Fibroblast of skin of abdomen (primary cell): ENCODE results near the gene HBP1.
"Not testable (repeated sequence)": the region's sequence is repeated elsewhere in the genome, so short reads cannot be mapped to it uniquely, and the experiment has no call there.

ENCODE experiments used
- DNase-seq: peaks from one replicate; pipeline ENCODE4 v3.0.0-alpha.2; 2013

The HBP1 gene

DNA sequence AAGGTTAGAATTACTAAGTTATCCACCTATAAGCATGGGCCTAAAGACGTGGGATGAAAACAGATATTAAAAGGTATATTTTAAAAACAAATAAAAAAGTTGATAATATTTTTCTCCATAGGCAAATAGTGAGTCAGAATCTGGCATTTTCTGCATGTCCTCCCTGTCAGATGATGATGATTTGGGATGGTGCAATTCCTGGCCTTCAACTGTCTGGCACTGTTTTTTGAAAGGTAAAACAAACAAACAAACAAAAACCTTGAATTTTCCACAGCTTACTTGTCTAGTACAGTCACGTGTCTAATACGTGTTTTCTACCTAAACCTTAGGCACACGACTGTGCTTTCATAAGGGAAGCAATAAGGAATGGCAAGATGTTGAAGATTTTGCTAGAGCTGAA is 17.4 kb downstream of the HBP1 start:
- no peak for DNase-seq

DNA sequence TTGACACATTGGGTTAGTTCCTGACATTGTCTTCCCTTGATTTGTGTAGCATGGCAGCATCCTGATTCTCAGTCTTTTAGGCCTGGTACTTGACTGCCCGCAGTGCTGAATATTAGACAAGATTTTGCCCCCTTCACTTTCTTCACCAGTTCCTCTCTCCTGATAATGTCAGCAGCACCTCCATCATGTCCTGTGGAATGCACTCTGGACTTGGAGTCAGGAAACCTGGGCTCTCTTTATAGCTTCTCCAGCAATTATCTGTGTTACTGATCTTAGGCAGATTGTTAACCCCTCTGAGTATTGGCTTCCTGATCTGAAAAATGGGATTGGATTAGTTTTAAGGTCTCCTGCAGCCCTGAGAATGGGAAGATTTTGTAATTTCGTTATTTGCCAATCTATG is 19.0 kb downstream of the HBP1 start:
- no peak for DNase-seq

DNA sequence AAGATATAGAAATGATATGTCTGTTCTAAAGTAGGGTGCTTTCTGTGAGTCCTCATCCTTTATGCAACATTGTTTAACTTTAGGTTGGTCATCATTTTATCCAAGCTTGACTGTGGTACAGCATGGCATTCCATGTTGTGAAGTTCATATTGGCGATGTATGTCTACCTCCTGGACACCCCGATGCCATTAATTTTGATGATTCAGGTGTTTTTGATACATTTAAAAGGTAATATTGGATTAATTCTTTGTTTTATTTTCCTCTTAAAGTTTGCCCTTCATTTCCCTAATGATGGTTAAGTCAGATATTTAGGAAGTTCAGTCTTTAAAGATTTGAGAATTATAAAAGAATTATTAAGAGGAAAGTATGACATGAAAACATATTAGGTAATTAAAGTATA is 21.3 kb downstream of the HBP1 start:
- no peak for DNase-seq

DNA sequence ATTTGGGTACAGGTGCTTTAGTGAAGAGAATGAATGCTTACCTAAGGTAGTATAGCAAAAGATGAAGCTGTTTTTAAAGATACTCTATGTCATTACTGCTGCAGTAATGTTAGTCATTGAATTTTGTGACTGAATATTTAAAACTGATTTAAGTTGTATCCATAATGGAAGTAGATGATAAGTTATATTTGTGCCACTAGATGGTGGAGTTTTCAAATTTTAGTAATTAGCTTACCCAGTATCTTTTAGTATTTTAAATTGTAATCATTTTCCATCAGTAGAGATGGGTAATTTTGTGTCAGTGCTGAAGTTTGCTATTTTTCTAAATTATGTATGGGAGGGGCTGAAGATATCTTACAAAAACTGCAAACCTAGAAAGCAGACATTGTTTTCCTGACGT is 25.2 kb downstream of the HBP1 start:
- no peak for DNase-seq

DNA sequence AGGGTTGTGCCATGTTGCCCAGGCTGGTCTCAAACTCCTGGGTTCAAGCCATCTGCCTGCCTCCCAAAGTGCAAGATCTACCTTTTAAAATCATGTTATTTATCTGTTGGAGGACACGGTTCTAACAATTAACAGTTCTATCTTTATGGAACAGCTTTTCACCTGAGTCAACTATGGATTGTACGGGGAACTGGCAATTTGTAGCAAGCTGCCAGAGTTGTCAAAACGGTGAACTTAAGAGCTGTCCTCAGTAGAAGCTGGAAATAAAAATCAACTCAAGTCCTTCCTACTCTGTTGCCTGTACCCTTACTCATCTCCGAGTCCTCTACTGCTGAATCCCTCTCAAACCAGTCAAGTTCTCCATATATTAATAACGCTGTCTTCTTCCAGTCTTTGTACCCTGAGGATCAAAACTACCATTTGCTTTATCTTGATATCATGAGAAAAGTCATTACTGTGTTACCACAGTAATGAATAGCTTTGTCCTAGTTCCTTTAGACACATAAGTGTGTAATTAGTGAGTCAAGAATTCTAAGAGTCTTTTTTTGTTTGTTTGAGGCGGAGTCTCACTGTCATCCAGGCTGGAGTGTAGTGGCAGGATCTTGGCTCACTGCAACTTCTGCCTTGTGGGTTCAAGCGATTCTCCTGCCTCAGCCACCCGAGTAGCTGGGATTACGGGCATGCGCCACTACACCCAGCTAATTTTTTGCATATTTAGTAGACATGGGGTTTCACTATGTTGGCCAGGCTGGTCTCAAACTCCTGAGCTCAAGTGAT is 28.2 kb downstream of the HBP1 start:
- no peak for DNase-seq

DNA sequence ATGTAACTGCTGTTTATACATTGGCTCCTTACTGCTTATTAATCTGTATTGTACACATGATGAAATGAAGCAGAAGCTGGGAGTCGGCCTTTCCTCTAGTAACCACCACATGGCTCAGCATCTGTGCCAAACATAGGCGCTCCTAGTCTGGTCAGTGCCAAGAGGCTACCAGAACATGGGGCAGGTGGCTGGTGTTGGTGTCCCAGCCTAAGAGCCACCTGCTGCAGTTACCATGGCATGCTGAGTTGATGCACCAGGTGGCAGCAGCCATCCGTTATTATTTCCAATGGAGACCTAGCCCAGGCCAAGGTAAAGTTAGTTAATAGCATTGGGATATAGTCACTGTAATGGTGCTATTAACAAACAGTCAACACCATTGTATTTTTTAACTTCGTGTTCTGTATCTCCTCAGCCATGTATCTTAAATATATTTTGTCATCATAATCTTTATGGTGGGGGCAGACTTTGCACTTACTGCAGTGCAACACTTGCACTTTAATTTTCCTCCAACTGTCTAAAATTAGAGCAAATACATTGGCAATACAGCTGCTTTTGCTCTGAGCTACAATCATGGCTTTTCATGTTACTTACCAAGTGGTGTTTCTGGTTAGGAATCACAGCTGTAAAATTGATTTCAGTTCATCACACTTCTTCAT is 33.1 kb downstream of the HBP1 start:
- DNase-seq, result peak; percentile 23

DNA sequence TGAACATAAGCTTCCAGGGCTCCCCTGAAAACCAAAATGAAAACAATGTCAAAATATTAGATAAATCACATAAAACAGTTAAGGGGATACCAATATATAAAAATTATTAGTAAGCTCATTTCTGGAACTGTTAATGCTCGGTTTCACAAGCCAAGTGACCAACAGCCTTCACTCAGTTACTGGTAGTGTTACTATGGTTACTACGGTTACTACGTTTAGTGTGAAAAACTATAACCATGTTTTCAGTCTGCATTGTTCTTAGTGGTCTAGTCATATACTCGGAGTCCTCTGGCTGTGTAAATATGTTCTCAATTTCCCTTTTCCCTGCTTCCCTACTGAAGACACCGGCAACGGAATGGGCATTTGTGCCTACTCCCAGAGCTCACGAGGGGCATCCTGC is 34.8 kb downstream of the HBP1 start:
- no peak for DNase-seq

DNA sequence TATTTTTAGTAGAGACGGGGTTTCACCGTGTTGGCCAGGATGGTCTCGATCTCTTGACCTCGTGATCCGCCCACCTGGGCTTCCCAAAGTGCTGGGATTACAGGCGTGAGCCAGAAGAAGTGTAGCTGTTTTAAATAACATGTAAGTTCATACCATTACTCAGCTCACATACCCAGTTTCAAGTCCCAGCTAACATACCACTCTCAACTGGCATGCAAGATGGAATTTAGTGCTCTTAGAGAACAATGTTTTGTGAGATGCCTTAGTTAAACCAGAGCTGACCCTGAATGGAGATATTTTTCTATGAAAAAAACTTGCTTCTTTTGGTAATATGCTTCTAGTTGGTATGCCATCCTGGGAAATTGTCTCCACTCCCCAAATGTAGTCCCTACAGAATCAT is 37.3 kb downstream of the HBP1 start:
- DNase-seq, result no peak

DNA sequence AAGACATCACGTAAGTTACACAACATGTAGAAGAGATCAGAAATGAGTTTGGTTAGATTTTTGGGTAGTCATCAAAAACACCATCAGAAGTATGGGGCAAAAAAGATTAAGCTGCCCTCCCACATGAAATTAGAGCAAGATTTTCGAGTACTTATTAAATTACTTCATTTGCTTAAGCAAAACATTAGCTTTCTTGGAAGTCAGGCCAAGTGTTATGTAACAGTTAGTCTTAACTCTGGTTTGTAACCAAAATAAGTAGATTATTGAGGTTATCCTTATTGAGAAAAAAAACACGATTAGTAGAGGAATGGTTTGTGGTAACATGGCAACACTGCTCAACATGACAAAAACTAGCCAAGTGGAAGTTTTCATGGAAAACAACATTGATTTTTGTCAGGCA is 37.9 kb downstream of the HBP1 start:
- DNase-seq, result no peak

DNA sequence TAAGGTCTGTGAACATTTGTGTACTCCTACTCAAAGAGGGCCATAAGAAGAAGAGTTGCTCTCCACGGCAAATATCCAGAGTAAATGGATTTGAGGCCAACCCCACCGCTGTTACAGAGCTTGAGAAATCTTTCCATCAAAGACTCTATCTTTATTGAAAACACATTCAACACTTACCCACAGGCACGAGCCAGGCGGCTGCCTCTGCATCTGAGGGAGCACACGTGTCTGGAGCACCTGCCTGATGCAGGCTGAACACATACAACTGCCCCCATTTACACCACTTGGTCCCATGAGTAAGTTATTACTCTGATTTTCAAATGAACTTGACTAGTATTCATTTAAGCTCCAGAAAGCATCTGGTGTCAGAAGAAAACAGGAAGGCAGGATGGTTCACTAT is 38.7 kb downstream of the HBP1 start:
- no peak for DNase-seq

DNA sequence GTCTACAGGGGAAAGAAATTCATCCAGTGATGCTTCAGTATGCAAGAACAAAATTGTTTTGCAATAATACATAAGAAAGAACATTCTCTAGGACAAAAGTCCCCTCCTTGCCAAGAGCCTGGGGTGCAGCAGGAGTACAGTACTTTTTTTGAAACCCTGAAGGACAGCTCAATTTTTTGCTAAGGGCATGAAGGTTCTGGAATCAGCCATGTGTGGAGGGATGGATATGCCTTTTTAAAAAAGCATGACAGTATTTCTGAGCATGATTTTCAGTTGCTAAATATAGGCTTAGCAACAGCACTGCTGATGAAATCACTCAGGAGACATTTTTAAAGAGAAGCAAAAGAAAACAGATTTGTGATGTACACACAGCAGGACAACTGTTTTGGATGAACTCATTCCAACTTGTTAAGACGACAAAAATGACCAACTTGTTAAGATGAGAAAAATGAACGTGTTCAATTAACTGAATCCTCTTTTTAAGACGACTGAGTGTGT is 39.3 kb downstream of the HBP1 start:
- peak; percentile 4 for DNase-seq

DNA sequence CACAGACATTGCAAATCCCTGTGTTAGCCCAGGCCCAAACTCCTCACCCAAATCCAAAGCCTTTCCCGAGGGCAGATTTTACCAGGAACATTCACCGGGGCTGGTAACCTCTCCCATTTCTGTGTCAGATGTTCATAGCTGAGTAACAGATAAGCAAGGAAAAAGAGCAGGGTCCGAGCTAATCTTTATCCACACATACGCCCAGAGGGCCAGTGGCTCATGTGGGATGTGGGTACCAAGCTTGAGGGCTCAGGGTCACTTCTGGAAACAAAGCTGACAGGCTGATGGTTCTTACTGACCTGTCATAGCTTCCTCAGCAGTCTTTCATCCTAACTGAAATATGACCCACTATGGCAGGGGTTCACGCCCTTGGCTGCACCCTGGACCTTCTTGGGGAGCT is 39.8 kb downstream of the HBP1 start:
- no peak for DNase-seq

DNA sequence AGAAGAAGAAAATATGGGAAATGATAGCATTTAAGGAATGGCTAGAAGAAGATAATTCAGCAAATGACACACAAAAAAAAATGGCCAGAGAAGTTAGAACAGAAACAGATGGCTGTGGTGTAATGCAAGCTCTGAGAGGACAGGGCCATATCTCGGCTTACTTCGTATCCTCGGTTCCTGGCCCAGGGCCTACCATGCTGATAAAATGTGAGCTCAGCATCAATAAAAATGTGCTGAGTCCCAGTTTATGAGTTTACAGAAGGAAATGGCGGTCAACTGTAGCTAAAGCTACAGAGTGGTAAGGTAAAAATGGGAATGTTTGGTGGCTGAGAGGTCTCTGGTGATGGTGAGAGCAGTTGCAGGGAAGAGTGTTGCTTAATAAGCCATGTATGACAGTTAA is 40.8 kb downstream of the HBP1 start:
- DNase-seq, result no peak

DNA sequence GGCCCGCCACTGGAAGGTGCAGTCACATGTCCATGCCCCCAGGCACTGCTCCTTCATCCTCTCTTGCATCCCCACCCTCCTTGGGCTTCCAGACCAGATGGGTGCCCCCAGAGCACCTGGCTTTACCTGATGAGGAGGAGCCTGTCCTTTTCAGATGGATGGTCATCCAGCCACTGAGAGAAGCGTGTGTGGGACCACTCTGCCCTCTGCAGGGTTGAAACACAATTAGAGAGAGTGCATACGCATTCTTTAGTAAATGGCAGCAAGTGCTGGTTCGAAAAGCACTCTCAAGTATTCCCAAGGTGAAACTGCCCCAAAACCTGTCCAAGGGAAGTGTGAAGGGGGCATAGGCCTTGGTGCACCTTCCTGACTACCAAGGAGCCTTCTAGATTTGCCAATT is 41.6 kb downstream of the HBP1 start:
- DNase-seq, result no peak

DNA sequence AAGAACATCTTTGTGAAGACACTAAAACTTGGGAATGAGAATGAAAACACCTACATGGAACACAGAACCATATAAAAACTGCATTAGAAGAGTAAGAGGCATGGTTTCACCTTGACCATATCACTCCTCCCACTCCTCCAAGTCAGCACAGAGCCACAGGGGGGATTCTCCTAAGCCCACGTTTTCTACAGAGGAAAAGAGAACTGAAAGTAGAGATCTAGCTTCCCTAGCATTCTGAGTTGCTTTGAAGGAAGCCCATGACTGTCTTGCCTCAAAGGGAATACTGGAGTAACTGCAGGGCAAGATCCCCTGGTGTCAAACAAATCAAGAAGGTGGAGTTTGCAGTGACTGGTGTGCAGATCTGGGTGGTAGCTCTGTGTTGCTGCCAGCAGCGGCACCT is 43.9 kb downstream of the HBP1 start:
- DNase-seq, result no peak

DNA sequence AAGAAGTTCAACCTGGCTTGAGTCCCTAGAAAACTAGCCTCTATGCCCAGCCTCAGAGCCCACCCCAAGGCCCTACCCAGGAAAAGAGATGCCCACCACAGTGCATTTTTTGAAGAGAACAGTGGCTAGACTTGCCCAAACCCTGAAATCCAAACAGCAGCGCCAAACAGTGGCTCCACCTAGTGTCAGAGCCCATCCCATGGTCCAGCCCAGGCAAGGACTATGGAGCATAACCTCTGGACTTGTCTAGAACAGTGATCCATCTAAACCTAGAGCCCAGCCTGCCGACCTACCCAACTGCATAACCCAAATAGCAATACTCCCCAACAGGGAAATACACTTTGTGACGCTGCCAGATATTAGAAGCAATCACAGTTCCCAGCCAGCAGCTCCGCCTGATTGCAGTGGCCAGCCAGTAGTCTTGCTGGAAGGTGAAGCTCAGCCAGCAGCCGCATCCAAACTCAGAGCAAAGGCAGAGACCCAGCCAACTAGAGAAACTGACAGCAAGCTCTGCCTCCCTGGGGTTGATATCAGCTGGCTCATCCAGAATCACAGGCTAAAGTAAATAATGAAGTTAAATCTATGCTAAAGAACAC is 44.5 kb downstream of the HBP1 start:
- no peak for DNase-seq

DNA sequence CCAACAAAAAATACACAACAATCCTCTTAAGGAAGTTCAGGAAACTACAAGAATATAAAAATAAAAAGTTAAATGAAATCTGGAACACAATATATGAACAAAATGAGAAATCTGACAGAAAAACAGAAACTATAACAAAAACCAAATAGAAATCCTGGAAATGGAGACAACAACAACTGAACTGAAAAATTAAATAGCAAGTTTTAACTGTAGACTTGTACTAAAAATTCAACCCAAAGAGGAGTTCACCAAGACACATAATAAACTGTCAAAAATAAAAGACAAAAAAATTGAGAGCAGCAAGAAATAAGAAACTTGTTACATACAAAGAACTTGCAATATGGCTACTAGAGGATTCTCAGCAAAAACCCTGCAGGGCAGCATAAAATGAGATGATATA is 45.1 kb downstream of the HBP1 start:
- DNase-seq, result no peak

DNA sequence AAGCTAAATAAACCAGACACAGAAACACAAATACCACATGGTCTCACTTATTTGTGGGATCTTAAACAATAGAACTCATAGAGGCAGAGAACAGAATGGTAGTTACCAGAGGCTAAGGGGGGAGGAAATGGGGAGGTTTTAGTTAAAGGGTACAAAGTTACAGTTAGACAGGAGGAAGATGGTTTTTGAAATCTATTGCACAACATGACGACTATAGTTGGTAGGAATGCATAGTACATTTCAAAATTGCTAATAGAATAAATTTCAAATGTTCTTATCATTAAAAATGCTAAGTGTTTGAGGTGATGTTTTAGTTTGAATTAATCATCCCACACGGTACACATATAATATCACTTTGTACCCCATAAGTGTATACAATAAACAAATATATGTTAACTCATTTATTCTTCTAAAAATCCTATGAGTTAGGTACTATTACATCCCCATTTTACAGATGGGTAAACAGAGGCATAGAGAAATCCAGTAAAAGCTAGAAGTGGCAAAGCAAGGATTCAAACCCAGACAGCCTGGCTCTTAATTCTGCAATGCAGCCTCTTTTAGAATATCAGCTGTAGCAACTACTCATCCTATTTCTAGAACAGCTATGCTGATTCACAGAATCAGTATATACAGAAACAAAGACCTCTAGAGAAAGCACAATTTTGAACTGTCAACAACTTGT is 50.9 kb downstream of the HBP1 start:
- DNase-seq, result no peak

DNA sequence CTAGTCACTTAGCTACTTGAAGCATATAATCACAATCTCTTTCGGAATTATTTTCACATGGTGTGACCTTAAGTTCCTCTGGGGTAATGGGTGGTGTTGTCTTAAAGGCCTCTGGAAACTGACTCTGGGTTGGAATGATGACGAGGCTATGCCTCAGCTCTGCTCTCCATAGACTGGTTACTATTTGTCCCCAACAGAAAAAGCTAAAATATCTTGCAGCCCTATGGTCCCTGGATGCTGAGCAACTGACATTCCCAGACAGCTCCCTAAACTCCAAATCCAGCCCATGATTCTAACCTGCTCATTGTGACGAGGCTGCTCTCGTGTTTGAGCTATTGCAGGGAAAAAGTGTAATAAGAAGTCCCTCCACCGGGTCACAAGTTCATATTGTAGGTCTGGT is 51.6 kb downstream of the HBP1 start:
- DNase-seq, result no peak

DNA sequence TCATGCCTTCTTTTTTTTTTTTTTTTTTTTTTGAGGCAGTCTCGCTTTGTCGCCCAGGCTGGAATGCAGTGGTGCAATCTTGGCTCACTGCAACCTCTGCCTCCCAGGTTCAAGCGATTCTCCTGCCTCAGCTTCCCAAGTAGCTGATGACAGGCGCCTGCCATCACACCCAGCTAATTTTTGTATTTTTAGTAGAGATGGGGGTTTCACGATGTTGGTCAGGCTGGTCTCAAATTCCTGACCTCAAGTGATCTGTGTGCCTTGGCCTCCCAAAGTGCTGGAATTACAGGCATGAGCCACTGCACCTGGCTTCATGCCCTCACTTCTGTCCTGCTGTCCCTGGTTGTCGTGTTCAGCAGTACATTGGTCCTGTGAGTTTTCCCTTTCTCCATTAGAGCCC is 52.0 kb downstream of the HBP1 start:
- DNase-seq, result not testable (repeated sequence)

DNA sequence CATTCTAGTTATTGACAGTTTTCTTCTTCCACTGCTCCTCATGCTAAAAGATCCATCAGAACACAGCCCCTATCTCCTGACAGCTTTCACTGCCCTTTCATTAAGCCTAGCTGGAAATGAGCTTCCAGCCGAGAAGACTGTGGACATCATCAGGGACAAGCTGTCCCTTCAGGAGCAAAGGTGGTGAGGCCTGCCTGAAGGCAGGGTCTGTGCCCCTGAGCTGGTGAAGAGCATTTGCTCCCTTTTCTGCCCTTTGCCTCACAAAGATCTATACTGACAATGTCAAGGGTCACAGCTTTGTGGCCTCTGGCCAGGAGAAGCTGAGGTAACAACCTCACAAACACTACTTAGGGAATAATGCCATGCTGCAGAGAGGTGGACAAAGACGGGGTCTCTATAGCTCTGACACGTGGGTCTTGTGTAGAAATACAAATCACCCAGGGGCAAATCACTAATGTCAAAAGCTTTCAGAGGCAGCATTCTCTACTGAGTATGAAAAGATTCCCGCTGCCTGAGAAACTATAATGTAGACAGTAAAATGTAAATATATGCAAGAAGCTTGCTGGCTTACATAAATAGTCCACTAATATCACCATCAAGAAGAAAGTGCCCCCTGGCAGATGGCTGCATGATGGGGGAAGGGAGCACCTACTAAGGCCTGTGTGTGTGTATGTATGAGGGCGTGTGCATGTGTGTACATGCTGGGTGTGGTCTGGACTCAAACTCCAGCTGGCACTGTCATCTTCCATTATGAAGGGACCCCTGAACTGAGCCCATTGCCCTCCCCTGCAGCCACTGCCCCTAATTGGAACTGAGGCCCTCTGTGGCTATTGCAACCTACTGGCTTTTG is 55.8 kb downstream of the HBP1 start:
- DNase-seq, result no peak

DNA sequence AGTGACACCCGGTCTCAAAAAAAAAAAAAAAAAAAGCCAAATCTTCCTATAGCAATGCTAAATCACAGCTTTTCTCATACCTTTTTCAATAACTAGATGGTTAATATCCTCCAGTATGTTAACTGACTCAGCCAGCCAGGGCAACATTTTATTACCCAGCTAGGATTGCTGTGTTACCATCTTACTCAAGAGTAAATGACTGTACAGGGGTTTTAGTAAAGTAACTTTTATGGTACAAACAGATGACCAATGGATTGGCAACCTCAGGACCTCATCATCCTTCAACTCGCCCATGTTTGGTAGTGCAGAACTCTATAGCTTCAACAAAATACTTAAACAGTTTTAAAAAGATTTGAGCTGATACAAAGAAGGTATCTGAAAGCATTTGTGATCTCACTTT is 59.5 kb downstream of the HBP1 start:
- DNase-seq, result peak; percentile 2
